Heart left ventricle (tissue), 16 donors: ENCODE measurements around the gene DNAJC25. TPM values are rescaled to one million over a fixed set of nuclear protein-coding genes. Genes with fewer than 3 reads are reported as not detected.
A peak's percentile ranks its signal among the peaks of the same experiment; 100 is the strongest.
"Not testable (repeated sequence)": the region's sequence is repeated elsewhere in the genome, so short reads cannot be mapped to it uniquely, and the experiment has no call there.

Source experiments
- ATAC-seq, 4 donors: fragments of 200-7000 bp; cut with Tn5 transposase; one replicate each; pipeline ENCODE4 v1.9.1; 2020 to 2022; ENCODE audit warnings: moderate library complexity in 4 of 4, mild to moderate bottlenecking in 3 of 4, moderate number of reproducible peaks in 1 of 4
- DNase-seq, 5 donors: peaks; one replicate each; pipeline ENCODE4 v3.0.0-alpha.2; 2020
- H3K27ac ChIP-seq, 12 donors: fragments of 200-600 bp; sonication (generic) in 4 of 12; one replicate each; pipeline versions ENCODE4 v1.5.0 to v1.8.0; 2016 to 2022; ENCODE audit warnings: mild to moderate bottlenecking in 2 of 12
- H3K27me3 ChIP-seq, 9 donors: fragments of 200-600 bp; sonication (generic) in 2 of 9; one replicate each; pipeline versions ENCODE4 v1.5.1 to v1.8.0; 2016 to 2022; ENCODE audit warnings: mild to moderate bottlenecking in 3 of 9
- H3K36me3 ChIP-seq, 9 donors: fragments of 200-600 bp; sonication (generic) in 2 of 9; one replicate each; pipeline versions ENCODE4 v1.5.0 to v1.8.0; 2018 to 2022; ENCODE audit warnings: mild to moderate bottlenecking in 2 of 9
- H3K4me1 ChIP-seq, 12 donors: fragments of 200-600 bp; sonication (generic) in 4 of 12; one replicate each; pipeline versions ENCODE4 v1.5.0 to v1.8.0; 2016 to 2022; ENCODE audit warnings: mild to moderate bottlenecking in 3 of 12
- H3K4me3 ChIP-seq, 12 donors: fragments of 200-600 bp; sonication (generic) in 4 of 12; one replicate each; pipeline versions ENCODE4 v1.5.0 to v1.8.0; 2017 to 2022; ENCODE audit warnings: mild to moderate bottlenecking in 9 of 12, moderate library complexity in 4 of 12
- H3K9me3 ChIP-seq, 12 donors: fragments of 200-600 bp; sonication (generic) in 4 of 12; one replicate each; pipeline versions ENCODE4 v1.5.0 to v1.8.0; 2016 to 2022; ENCODE audit warnings: mild to moderate bottlenecking in 1 of 12
- CTCF ChIP-seq, 12 donors: fragments of 200-600 bp; sonication (generic) in 4 of 12; IDR thresholded peaks; one replicate each; pipeline versions ENCODE4 v1.5.0 to v1.8.0; 2018 to 2022; ENCODE audit warnings: antibody characterized with exemption in 12 of 12, mild to moderate bottlenecking in 5 of 12
- POLR2A ChIP-seq, 2 donors: fragments of 450-650 bp; IDR thresholded peaks; one replicate each; pipeline ENCODE4 v1.6.1; 2017; ENCODE audit warnings: antibody characterized with exemption in 2 of 2, mild to moderate bottlenecking in 2 of 2, moderate library complexity in 2 of 2
- WGBS, 4 donors: extraction: QIAGEN DNeasy Blood & Tissue Kit in 2 of 4; methylation state at CpG; one replicate each; pipeline versions ENCODE4 v1.1.5 to v1.1.7; 2013 to 2018; 5-methylcytosine and 5-hydroxymethylcytosine counted together
- intact Hi-C, 10 donors: fragments of 100-400 bp; cut with DNase I; formaldehyde crosslinking; loops; one replicate each; pipeline versions ENCODE4 v1.11.1 to v1.14.2; 2022
- polyA plus RNA-seq, 2 donors: library from polyadenylated mRNA; stranded (reverse); fragments of 200-250 nt; gene quantifications; one replicate each; pipeline ENCODE4 v1.2.3, GENCODE V29; 2013
- total RNA-seq, 9 donors: library from RNA; depleted of rRNA in 2 of 9; stranded (reverse); fragments of >200 nt in 2 of 9; fragmentation: NEBNext Ultra II Directional in 3 of 9; extraction: Animal tissue kit (Norgen Biotek cat#: 25700) in 3 of 9; gene quantifications; one replicate each; pipeline versions ENCODE4 v1.1.0 to v1.2.4, GENCODE V29; 2016 to 2023
- donor health status: ischemic (EF 13 %, LVEDD 7.1; RV severe dilation, severe dysfunction).
- donor health status: healthy with polysubstance abuse.
- donor health status: DM: no; HTN: yes; CAD: no.
- donor health status: DM: no; HTN: no; CAD: no.
- donor health status: ischemic (EF 25% LVEDD 6.9; RV normal size, moderate dysfunction).
- donor health status: ischemic (EF 25% LVEDD 5.7; RV mildly dilated, moderate dysfunction).
- donor health status: healthy.
- donor health status: DM: yes; HTN: yes; CAD: no.
- donor health status: ischemic (EF 35%, LVEDD 5.7; RV mildly dilated, moderate dysfunction).
- donor health status: nonischemic (EF 11% LVEDD 7.7; RV severe dilation, severe dysfunction).
- donor health status: DM: yes; HTN: yes; CAD: no.
- donor health status: PGD.
- donor health status: ischemic (EF 29% LVEDD 5.4; RV normal size, mild dysfunction).
- donor health status: nonischemic (EF 23%, LVEDD 6.1; RV moderate dilation, normal function).

DNAJC25 gene
- total and polyA plus RNA-seq, 11 donors = 3.8 to 8.2 (median 5.0) TPM

- Histone ChIP-seq H3K9me3 (no peaks in the 10 kb centered on the region), H3K36me3 (no peaks in the 10 kb centered on the region), H3K27me3 (peaks cover 0 to 4% (median 0%) of the 10 kb centered on the region in 9 donors), H3K4me3 (no peak overlapping the region), H3K4me1 (peaks cover 0 to 5% (median 0%) of the 10 kb centered on the region in 12 donors), H3K27ac (no peak overlapping the region)
- 56 to 66% (median 60%) methylated on average over 3 of the region's 3 CpGs for WGBS, 4 donors
- intact Hi-C loops = no loop called here
- DNase-seq = no peak
- TF ChIP-seq POLR2A (IDR thresholded peaks at IDR 0.05) = no peak
- no peak for ATAC-seq
Measured at GRCh38 chr9:111615928-111616327, 15.2 kb upstream of the DNAJC25 start.

GRCh38 chr9:111617349-111617748 is 13.8 kb upstream of the DNAJC25 start:
- ATAC-seq, H3K4me3 ChIP-seq, intact Hi-C loops, H3K27ac ChIP-seq, H3K36me3 ChIP-seq, DNase-seq, H3K4me1 ChIP-seq, H3K27me3 ChIP-seq, H3K9me3 ChIP-seq: not testable (repeated sequence)
- WGBS, 4 donors = 92 to 96% (median 95%) methylated on average over 11 to 29 of the region's 29 CpGs

GRCh38 chr9:111621895-111622480 is 9.1 kb upstream of the DNAJC25 start:
- Histone ChIP-seq H3K27ac (no peak overlapping the region), H3K9me3 (no peaks in the 10 kb centered on the region), H3K4me3 (no peak overlapping the region), H3K36me3 (no peaks in the 10 kb centered on the region), H3K27me3 (no peaks in the 10 kb centered on the region), H3K4me1 (peaks cover 0 to 11% (median 0%) of the 10 kb centered on the region in 12 donors)
- 20 to 34% (median 32%) methylated on average over 2 of the region's 2 CpGs for WGBS, 4 donors
- peak in 2 of 5 donors; percentile 12 to 21 for DNase-seq
- TF ChIP-seq POLR2A (IDR thresholded peaks at IDR 0.05) = no peak
- TF ChIP-seq CTCF (IDR thresholded peaks at IDR 0.05) = peak; percentile 47 to 87 (median 72)
- intact Hi-C loops = no loop called here
- peak in 3 of 4 donors; percentile 69 to 86 (median 80) for ATAC-seq

GRCh38 chr9:111622626-111623025 is 8.5 kb upstream of the DNAJC25 start:
- DNase-seq (no peak), ATAC-seq (peak in 2 of 4 donors; percentile 69 to 74)
- Histone ChIP-seq H3K36me3 (no peaks in the 10 kb centered on the region), H3K9me3 (no peaks in the 10 kb centered on the region), H3K4me1 (peaks cover 0 to 11% (median 0%) of the 10 kb centered on the region in 12 donors), H3K4me3 (no peak overlapping the region), H3K27me3 (no peaks in the 10 kb centered on the region), H3K27ac (peak overlapping the region in 1 of 12 donors; percentile 22)
- intact Hi-C loops = no loop called here
- TF ChIP-seq CTCF (IDR thresholded peaks at IDR 0.05) = no peak
- 72 to 76% (median 75%) methylated on average over 3 of the region's 3 CpGs for WGBS, 4 donors

GRCh38 chr9:111627260-111627963 is 3.7 kb upstream of the DNAJC25 start:
- TF ChIP-seq CTCF (IDR thresholded peaks at IDR 0.05) (no peak), POLR2A (IDR thresholded peaks at IDR 0.05) (no peak)
- DNase-seq = no peak
- no peaks in the 10 kb centered on the region for H3K9me3 ChIP-seq
- H3K27me3 ChIP-seq = no peaks in the 10 kb centered on the region
- H3K27ac ChIP-seq = no peak overlapping the region
- intact Hi-C loops = no loop called here
- ATAC-seq = no peak
- H3K4me1 ChIP-seq = peaks cover 0 to 24% (median 12%) of the 10 kb centered on the region in 12 donors
- H3K36me3 ChIP-seq = no peaks in the 10 kb centered on the region
- no peak overlapping the region for H3K4me3 ChIP-seq
- WGBS, 4 donors = 61 to 70% (median 67%) methylated on average over 7 of the region's 7 CpGs
